Measurements from ENCODE around the gene HSPG2.

- TF ChIP-seq FOXM1 (IDR thresholded peaks at IDR 0.05; ENCODE audit: borderline replicate concordance, low read depth) (no peak), TAF1 (IDR thresholded peaks at IDR 0.05; ENCODE audit: low read depth) (no peak), RAD21 (IDR thresholded peaks at IDR 0.05; ENCODE audit: low read depth) (no peak), EP300 (IDR thresholded peaks at IDR 0.05; ENCODE audit: borderline replicate concordance) (no peak), NFIC (IDR thresholded peaks at IDR 0.05) (no peak), CREB1 (IDR thresholded peaks at IDR 0.05; ENCODE audit: low read depth) (no peak), CEBPB (IDR thresholded peaks at IDR 0.05) (no peak), TEAD4 (IDR thresholded peaks at IDR 0.05) (no peak), TCF12 (IDR thresholded peaks at IDR 0.05; ENCODE audit: low read depth) (no peak), REST (IDR thresholded peaks at IDR 0.05; ENCODE audit: low read depth) (no peak), YY1 (IDR thresholded peaks at IDR 0.05; ENCODE audit: low read depth) (no peak), EGR1 (IDR thresholded peaks at IDR 0.05) (no peak), MAX (IDR thresholded peaks at IDR 0.05) (no peak), ZBTB7A (IDR thresholded peaks at IDR 0.05; ENCODE audit: low read depth) (no peak)
These were observed 162.1 kb downstream of the HSPG2 start for GRCh38 chr1:21774835-21775549.
